Body of pancreas (tissue), 4 donors: ENCODE measurements around the gene FBXO21.

Source experiments
- POLR2A ChIP-seq, 3 donors: fragments of 450-650 bp; IDR thresholded peaks; one replicate each; pipeline ENCODE4 v1.6.1; 2016; ENCODE audit warnings: antibody characterized with exemption in 3 of 3, mild to moderate bottlenecking in 2 of 3
- TF ChIP-seq, protein P1 (sequence below), 7 experiments: fragments of 450-650 bp in 4 of 7; fragments of 200-600 bp in 3 of 7; sonication (generic) in 3 of 7; IDR thresholded peaks; one replicate each; pipeline ENCODE4 v1.5.1; 2016 to 2019; ENCODE audit warnings: antibody characterized with exemption in 7 of 7

- TF ChIP-seq, protein P1, sequence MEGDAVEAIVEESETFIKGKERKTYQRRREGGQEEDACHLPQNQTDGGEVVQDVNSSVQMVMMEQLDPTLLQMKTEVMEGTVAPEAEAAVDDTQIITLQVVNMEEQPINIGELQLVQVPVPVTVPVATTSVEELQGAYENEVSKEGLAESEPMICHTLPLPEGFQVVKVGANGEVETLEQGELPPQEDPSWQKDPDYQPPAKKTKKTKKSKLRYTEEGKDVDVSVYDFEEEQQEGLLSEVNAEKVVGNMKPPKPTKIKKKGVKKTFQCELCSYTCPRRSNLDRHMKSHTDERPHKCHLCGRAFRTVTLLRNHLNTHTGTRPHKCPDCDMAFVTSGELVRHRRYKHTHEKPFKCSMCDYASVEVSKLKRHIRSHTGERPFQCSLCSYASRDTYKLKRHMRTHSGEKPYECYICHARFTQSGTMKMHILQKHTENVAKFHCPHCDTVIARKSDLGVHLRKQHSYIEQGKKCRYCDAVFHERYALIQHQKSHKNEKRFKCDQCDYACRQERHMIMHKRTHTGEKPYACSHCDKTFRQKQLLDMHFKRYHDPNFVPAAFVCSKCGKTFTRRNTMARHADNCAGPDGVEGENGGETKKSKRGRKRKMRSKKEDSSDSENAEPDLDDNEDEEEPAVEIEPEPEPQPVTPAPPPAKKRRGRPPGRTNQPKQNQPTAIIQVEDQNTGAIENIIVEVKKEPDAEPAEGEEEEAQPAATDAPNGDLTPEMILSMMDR (IDR thresholded peaks at IDR 0.05), result no peak
- TF ChIP-seq POLR2A (IDR thresholded peaks at IDR 0.05), result no peak
Measured at GRCh38 chr12:117092511-117092780, 97.8 kb downstream of the FBXO21 start.
